Esophagus muscularis mucosa (tissue), 3 donors: ENCODE data around the gene DYTN.

Experiments
- POLR2A ChIP-seq: fragments of 450-650 bp; IDR thresholded peaks from one replicate; pipeline ENCODE4 v1.6.1; 2017; ENCODE audit warnings: antibody characterized with exemption, moderate library complexity, mild to moderate bottlenecking, low read depth
- TF ChIP-seq, protein P1 (sequence below), 3 experiments: fragments of 200-600 bp in 2 of 3; fragments of 450-650 bp in 1 of 3; sonication (generic) in 2 of 3; IDR thresholded peaks; one replicate each; pipeline ENCODE4 v1.5.1; 2017 to 2019; ENCODE audit warnings: antibody characterized with exemption in 3 of 3, mild to moderate bottlenecking in 2 of 3, moderate library complexity in 1 of 3

GRCh38 chr2:206740800-206741199 is 22.6 kb upstream of the DYTN start:
- TF ChIP-seq, protein P1, sequence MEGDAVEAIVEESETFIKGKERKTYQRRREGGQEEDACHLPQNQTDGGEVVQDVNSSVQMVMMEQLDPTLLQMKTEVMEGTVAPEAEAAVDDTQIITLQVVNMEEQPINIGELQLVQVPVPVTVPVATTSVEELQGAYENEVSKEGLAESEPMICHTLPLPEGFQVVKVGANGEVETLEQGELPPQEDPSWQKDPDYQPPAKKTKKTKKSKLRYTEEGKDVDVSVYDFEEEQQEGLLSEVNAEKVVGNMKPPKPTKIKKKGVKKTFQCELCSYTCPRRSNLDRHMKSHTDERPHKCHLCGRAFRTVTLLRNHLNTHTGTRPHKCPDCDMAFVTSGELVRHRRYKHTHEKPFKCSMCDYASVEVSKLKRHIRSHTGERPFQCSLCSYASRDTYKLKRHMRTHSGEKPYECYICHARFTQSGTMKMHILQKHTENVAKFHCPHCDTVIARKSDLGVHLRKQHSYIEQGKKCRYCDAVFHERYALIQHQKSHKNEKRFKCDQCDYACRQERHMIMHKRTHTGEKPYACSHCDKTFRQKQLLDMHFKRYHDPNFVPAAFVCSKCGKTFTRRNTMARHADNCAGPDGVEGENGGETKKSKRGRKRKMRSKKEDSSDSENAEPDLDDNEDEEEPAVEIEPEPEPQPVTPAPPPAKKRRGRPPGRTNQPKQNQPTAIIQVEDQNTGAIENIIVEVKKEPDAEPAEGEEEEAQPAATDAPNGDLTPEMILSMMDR (IDR thresholded peaks at IDR 0.05), result no peak
- no peak for TF ChIP-seq POLR2A
